Skeletal muscle tissue (tissue), 4 donors: ENCODE measurements around the gene SERPINA6. TPM values are rescaled to one million over a fixed set of nuclear protein-coding genes. Genes with fewer than 3 reads are reported as not detected.

Experiments
- H3K27ac ChIP-seq: one replicate; pipeline ENCODE4 v1.7.0; 2013; ENCODE audit warnings: mild to moderate bottlenecking, low read depth, low read length, inconsistent platforms
- H3K27me3 ChIP-seq, 3 donors: one replicate each; pipeline ENCODE4 v1.7.0; 2013; ENCODE audit warnings: low read length in 3 of 3; ENCODE audit not compliant: control insufficient read depth in 3 of 3, insufficient read depth in 3 of 3
- H3K36me3 ChIP-seq, 3 donors: one replicate each; pipeline ENCODE4 v1.7.0; 2013; ENCODE audit warnings: low read length in 3 of 3; ENCODE audit not compliant: control insufficient read depth in 3 of 3, insufficient read depth in 3 of 3
- H3K4me1 ChIP-seq, 3 donors: one replicate each; pipeline ENCODE4 v1.7.0; 2013; ENCODE audit warnings: low read length in 3 of 3, mild to moderate bottlenecking in 3 of 3; ENCODE audit not compliant: control insufficient read depth in 3 of 3, insufficient read depth in 3 of 3
- H3K4me3 ChIP-seq, 3 donors: one replicate each; pipeline ENCODE4 v1.7.0; 2013; ENCODE audit warnings: low read length in 3 of 3
- H3K9ac ChIP-seq, 3 donors: one replicate each; pipeline ENCODE4 v1.7.0; 2013; ENCODE audit warnings: low read length in 3 of 3, mild to moderate bottlenecking in 3 of 3, moderate library complexity in 2 of 3, low read depth in 1 of 3
- H3K9me3 ChIP-seq, 3 donors: one replicate each; pipeline ENCODE4 v1.7.0; 2013; ENCODE audit warnings: low read length in 3 of 3; ENCODE audit not compliant: control insufficient read depth in 3 of 3
- total RNA-seq: library from RNA; depleted of rRNA; stranded (reverse); fragments of >200 nt; gene quantifications from one replicate; pipeline ENCODE4 v1.2.3, GENCODE V29; 2014
- donor health status: Osteomylitis.

SERPINA6 gene
- total RNA-seq, 1 donor from 2014 or later, result not detected

DNA sequence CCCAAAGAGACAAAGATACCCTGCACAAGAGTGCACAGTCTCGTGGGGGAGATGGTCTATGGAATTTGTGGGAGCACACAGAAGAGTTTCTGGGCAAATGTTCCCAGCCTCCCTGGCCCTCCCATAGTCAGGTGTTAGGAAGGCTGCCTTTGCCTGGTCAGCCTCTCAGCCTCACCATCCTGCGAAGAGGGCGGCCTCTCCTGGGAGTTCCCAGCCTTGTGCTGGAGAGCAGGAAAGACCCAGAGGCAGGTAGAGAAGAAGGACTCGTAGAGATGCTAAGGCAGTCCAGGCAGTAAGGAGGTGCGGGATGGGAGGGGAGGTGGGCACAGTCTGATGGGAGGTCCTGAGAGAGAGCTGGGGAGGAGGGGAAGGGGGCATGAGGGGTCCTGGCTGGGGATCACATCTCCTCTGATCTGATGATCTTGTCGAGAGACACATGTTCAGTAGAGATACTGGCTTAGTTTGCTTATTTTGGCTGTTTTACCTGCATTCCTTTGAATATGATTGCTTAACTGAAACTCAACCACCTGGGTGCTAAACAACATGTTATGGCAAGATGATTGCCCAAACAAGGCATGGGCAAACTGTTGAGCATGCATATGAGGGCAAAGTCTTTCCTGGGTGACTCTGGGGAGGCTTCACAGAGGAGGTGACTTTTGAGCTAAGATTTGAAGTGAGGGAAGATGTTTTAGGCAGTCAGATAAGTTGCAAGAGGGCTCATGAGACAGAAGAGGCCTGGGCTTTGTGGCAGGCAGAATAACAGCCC, 10.5 kb downstream of the SERPINA6 start:
- Histone ChIP-seq H3K36me3 (no peaks in the 10 kb centered on the region), H3K4me3 (no peak overlapping the region), H3K9me3 (peaks cover 5 to 10% (median 7%) of the 10 kb centered on the region in 3 donors), H3K27ac (no peak overlapping the region), H3K4me1 (no peaks in the 10 kb centered on the region), H3K9ac (no peak overlapping the region), H3K27me3 (no peaks in the 10 kb centered on the region)

GRCh38 chr14:94310248-94310647, 12.9 kb downstream of the SERPINA6 start:
- H3K9ac ChIP-seq, result no peak overlapping the region
- H3K27me3 ChIP-seq, result peaks cover 0 to 2% (median 0%) of the 10 kb centered on the region in 3 donors
- H3K4me3 ChIP-seq, result no peak overlapping the region
- no peaks in the 10 kb centered on the region for H3K4me1 ChIP-seq
- H3K27ac ChIP-seq, result no peak overlapping the region
- H3K9me3 ChIP-seq, result peaks cover 8 to 10% (median 10%) of the 10 kb centered on the region in 3 donors
- no peaks in the 10 kb centered on the region for H3K36me3 ChIP-seq

DNA sequence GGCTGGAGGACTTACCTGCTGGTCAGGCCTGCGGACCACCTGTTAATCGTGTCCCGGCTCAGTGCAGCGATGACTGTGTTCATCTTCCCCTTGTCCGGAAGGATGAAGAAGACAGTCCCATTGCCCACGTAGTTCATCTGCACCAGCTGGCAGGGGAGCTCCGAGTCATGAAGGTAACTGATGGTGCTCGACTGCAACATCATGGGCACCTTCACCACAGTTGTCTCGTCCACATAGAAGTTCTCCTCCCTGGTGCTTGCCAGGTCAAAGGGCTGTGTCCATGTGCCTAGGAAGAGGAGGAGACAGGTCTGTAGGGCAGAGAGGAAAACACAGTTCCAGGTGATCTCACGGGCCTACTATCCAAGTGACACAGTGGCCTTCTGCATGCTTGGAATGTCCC, 13.4 kb downstream of the SERPINA6 start:
- Histone ChIP-seq H3K9me3 (peaks cover 8 to 10% (median 10%) of the 10 kb centered on the region in 3 donors), H3K4me3 (no peak overlapping the region), H3K9ac (no peak overlapping the region), H3K4me1 (no peaks in the 10 kb centered on the region), H3K27me3 (peaks cover 0 to 2% (median 0%) of the 10 kb centered on the region in 3 donors), H3K36me3 (no peaks in the 10 kb centered on the region), H3K27ac (no peak overlapping the region)

DNA sequence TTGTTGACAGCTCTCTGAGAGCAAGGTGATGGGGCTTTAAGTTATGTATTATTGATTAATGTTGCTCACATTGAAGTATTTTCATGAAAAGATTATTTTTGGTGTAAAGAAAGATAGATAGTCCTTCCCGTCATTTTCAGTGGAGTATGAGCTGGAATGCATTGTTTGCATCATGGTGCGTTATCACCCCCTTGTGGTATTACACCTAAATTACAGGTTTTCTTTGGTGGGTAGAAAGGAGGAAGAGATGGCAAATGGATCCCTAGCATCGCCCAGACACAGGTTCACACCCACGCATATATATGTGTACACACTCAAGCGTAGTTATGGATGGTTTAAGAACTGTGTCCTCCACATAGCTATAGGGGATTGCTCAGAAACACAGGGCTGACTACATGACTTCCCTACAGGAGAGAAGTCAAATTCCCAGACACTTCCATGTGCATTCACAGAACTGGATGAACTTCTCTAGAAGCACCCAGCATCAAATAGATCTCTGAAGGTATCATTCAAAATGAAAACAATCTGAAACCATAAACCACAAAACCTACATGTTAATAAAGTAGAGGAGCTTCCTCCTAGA, 15.6 kb downstream of the SERPINA6 start:
- H3K9me3 ChIP-seq, result peaks cover 8 to 10% (median 10%) of the 10 kb centered on the region in 3 donors
- no peaks in the 10 kb centered on the region for H3K4me1 ChIP-seq
- H3K4me3 ChIP-seq, result no peak overlapping the region
- peaks cover 0 to 2% (median 0%) of the 10 kb centered on the region in 3 donors for H3K27me3 ChIP-seq
- H3K27ac ChIP-seq, result no peak overlapping the region
- no peaks in the 10 kb centered on the region for H3K36me3 ChIP-seq
- no peak overlapping the region for H3K9ac ChIP-seq

DNA sequence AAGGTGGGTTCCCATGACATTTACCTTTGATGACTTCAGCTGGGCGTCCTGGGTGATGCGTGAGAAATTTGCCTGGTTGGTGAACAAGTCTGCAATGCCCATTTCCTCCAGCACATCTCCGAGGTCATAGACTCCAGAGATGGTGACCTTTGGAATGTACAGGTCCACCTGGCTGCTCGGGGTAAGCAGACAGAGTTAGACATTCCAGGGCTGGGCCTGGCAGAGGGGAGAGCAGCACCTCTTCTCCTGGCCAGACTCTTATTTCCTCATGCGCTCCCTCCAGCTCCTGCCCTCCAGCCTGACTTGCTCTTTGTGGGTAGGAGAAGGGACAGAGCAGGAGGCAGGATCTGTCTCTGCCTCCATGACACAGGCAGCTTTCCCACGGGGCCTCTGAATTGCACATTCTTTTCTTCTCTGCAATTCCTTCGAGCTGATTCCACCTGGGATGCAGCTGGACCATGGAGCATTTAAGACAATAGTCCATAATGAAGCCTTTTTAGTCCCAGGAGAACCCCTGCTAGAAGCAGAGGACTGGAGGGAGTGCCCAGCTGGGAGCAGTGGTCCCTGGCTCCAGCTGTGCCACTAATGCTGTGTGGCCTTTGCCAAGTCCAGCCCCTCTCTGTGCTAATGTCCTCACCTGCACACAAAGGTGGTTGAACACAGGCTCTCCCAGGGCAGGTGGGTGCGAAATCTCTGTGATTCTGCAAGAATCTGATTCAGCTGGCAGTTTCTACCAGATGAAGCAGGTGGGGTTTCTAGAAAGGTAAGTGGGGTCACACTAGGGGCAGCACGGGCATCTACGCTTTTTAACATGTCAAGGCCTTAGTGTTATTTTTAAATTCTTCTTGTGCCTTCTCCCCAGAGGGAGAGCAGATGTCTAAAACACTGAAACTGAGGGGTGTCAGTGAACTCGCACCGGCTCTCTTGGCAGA, 16.8 kb downstream of the SERPINA6 start:
- H3K27ac ChIP-seq, result no peak overlapping the region
- H3K4me3 ChIP-seq, result no peak overlapping the region
- peaks cover 0 to 2% (median 0%) of the 10 kb centered on the region in 3 donors for H3K27me3 ChIP-seq
- H3K9me3 ChIP-seq, result peaks cover 8 to 10% (median 10%) of the 10 kb centered on the region in 3 donors
- no peak overlapping the region for H3K9ac ChIP-seq
- H3K4me1 ChIP-seq, result no peaks in the 10 kb centered on the region
- no peaks in the 10 kb centered on the region for H3K36me3 ChIP-seq

- peaks cover 8 to 10% (median 10%) of the 10 kb centered on the region in 3 donors for H3K9me3 ChIP-seq
- H3K36me3 ChIP-seq, result no peaks in the 10 kb centered on the region
- H3K4me3 ChIP-seq, result no peak overlapping the region
- no peaks in the 10 kb centered on the region for H3K4me1 ChIP-seq
- H3K27ac ChIP-seq, result no peak overlapping the region
- peaks cover 0 to 2% (median 0%) of the 10 kb centered on the region in 3 donors for H3K27me3 ChIP-seq
- H3K9ac ChIP-seq, result no peak overlapping the region
Observed at GRCh38 chr14:94305620-94306019, 17.5 kb downstream of the SERPINA6 start.

GRCh38 chr14:94304243-94304642, 18.9 kb downstream of the SERPINA6 start:
- peaks cover 4 to 8% (median 6%) of the 10 kb centered on the region in 3 donors for H3K9me3 ChIP-seq
- H3K9ac ChIP-seq, result no peak overlapping the region
- no peaks in the 10 kb centered on the region for H3K4me1 ChIP-seq
- no peaks in the 10 kb centered on the region for H3K36me3 ChIP-seq
- H3K27me3 ChIP-seq, result peaks cover 0 to 2% (median 0%) of the 10 kb centered on the region in 3 donors
- no peak overlapping the region for H3K4me3 ChIP-seq
- H3K27ac ChIP-seq, result no peak overlapping the region

DNA sequence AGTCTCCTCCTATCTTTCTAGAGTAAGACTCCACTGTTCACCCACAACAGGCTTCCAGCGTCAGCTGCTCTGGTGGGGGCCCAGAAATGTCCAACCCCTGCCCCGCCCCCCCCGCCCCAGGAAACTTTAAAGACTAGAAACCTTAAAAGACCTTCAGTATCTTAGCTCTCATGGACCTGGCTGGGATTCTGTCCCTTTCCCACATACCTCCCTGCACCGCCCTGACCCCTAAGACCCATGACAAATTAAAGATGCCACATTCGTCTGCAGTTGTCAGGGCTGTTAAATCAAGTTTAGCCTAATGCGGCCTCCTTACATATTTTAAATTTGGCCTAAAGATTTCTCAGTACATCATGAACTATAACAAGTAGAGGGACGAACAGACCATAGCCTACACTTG, 20.0 kb downstream of the SERPINA6 start:
- no peak overlapping the region for H3K9ac ChIP-seq
- H3K27me3 ChIP-seq, result peaks cover 0 to 2% (median 0%) of the 10 kb centered on the region in 3 donors
- H3K4me1 ChIP-seq, result no peaks in the 10 kb centered on the region
- H3K27ac ChIP-seq, result no peak overlapping the region
- H3K4me3 ChIP-seq, result no peak overlapping the region
- H3K9me3 ChIP-seq, result peaks cover 2 to 3% (median 3%) of the 10 kb centered on the region in 3 donors
- no peaks in the 10 kb centered on the region for H3K36me3 ChIP-seq

DNA sequence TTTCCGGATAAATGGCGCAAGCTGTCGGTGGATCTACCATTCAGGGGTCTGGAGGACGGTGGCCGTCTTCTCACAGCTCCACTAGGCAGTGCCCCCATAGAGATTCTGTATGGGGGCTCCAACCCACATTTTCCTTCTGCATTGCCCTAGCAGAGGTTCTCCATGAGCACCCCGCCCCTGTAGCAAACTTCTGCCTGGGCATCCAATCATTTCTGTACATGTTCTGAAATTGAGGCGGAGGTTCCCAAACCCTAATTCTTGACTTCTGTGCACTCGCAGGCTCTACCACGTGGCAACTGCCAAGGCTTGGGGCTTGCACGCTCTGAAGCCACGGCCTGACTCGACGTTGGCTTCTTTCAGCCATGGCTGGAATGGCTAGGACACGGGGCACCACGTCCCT, 25.0 kb downstream of the SERPINA6 start:
- peaks cover 0 to 3% (median 0%) of the 10 kb centered on the region in 3 donors for H3K9me3 ChIP-seq
- H3K36me3 ChIP-seq, result no peaks in the 10 kb centered on the region
- H3K27ac ChIP-seq, result no peak overlapping the region
- no peaks in the 10 kb centered on the region for H3K27me3 ChIP-seq
- no peak overlapping the region for H3K4me3 ChIP-seq
- no peak overlapping the region for H3K9ac ChIP-seq
- no peaks in the 10 kb centered on the region for H3K4me1 ChIP-seq
